ENCODE results near the gene XAF1.
"Not testable (repeated sequence)": the region's sequence is repeated elsewhere in the genome, so short reads cannot be mapped to it uniquely, and the experiment has no call there.

XAF1 gene

DNA sequence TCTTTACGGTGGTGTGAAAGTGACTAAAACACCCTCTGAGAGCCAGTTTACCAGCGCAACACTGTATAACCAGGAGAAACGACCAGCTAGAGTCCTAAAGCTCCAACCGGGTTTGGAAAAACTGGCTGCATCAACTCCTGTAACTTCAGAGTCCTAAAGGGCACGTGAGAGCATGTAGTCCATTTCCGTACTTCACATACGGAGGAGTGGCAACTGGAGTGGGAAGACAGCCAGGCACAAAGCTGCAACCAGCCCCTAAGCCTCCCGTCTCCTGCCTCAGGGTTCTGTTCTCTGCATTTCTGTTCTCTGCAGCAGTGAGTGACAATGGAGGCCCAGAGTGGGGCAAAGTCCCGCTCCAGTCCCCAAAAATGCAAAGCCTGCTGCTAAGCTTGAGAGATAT is 56.4 kb downstream of the XAF1 start:
- no peak for DNase-seq

DNA sequence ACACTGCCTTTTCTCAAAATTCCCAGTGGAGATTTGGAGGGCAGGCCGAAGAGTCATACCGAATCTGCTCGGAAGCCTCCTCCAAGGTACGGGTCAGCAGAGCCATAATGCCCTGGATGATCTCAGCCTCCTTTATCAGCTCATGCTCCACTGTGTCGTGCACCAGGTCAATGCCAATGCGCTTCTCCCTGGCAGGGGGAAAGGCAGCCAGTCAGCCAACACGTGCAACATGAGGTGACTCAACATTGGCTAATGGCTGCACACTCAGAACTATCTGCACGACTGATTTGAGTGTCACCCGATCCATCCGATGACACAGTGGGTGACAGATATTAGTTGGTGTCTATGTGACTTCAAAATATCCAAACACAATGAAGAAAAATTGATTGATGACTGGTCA is 59.9 kb downstream of the XAF1 start:
- DNase-seq, result peak; percentile 19

DNA sequence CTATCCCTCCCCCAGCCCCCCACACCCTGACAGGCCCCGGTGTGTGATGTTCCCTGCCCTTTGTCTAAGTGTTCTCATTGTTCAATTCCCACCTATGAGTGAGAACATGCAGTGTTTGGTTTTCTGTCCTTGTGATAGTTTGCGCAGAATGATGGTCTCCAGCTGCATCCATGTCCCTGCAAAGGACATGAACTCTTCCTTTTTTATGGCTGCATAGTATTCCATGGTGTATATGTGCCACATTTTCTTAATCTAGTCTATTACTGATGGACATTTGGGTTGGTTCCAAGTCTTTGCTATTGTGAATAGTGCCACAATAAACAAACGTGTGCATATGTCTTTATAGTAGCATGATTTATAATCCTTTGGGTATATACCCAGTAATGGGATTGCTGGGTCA is 60.5 kb downstream of the XAF1 start:
- DNase-seq, result not testable (repeated sequence)

DNA sequence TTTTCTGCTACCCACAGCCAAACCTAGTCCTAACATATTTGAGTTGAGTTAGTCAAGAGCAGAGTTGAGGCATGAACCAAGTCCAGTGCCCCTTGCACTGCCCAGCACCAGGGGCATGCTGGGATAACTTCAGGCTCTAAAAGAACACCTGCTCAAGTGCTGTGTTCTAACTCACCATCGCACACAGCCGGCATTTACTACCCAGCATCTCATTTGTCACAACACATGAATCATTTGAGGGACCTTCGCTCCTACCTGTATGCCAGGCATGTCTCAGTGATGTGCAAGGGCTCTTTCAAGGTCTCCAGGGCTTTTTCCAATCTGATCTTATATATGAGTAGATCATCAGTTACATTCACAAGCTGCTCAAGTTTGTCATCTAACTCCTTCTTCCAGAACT is 63.1 kb downstream of the XAF1 start:
- no peak for DNase-seq

DNA sequence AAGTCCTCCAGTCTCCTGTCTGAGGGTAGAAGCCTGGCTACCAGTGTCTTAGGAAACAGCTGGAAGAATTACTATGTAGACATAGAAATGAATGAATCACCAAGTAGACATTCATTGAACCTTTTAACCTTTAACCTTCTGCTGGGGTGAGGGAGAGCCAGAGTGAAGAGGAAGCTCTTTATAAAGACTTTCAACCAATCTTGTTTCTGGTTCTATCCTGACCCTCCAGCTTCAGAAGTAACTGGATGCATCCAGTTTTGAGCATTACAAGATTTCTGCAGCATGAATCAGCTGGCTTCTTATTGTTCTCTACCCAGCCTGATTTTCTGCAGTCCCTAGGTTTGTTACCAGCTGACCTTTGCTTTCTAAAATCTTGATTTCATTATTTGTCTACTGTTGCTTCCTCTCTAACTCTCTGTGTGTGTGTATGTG is 67.2 kb downstream of the XAF1 start:
- no peak for DNase-seq
